Measurements from ENCODE around the gene IL4. TPM values are rescaled to one million over a fixed set of nuclear protein-coding genes. Genes with fewer than 3 reads are reported as not detected.

The IL4 gene
- total RNA-seq, 1 donor from 2014 or later: not detected

- H3K4me3 ChIP-seq: peak overlapping the region; percentile 36
- no peak overlapping the region for H3K27ac ChIP-seq
- no peak for DNase-seq
- H3K9me3 ChIP-seq: no peaks in the 10 kb centered on the region
- peaks cover 39% of the 10 kb centered on the region for H3K27me3 ChIP-seq
- TF ChIP-seq CTCF (IDR thresholded peaks at IDR 0.05): no peak
- intact Hi-C loops (cut with DNase I): no loop called here
- ATAC-seq: peak; percentile 51
- H3K36me3 ChIP-seq: no peaks in the 10 kb centered on the region
- H3K4me1 ChIP-seq: peaks cover 4% of the 10 kb centered on the region
Measured at GRCh38 chr5:132655821-132656773, 17.7 kb upstream of the IL4 start.

- DNase-seq (no peak), ATAC-seq (no peak)
- intact Hi-C loops (cut with DNase I): no loop called here
- no peak overlapping the region for H3K27ac ChIP-seq
- no peak overlapping the region for H3K4me3 ChIP-seq
- peaks cover 4% of the 10 kb centered on the region for H3K4me1 ChIP-seq
- H3K36me3 ChIP-seq: no peaks in the 10 kb centered on the region
- H3K27me3 ChIP-seq: peaks cover 39% of the 10 kb centered on the region
- H3K9me3 ChIP-seq: no peaks in the 10 kb centered on the region
- TF ChIP-seq CTCF (IDR thresholded peaks at IDR 0.05): no peak
Measured at GRCh38 chr5:132656774-132657355, 16.9 kb upstream of the IL4 start.

- DNase-seq (no peak), ATAC-seq (no peak)
- Histone ChIP-seq H3K36me3 (no peaks in the 10 kb centered on the region), H3K4me1 (peaks cover 4% of the 10 kb centered on the region), H3K4me3 (no peak within 1 kb of the TSS), H3K27me3 (peaks cover 35% of the 10 kb centered on the region), H3K9me3 (no peaks in the 10 kb centered on the region), H3K27ac (no peak within 1 kb of the TSS)
- no peak for TF ChIP-seq CTCF (IDR thresholded peaks at IDR 0.05)
- intact Hi-C loops (cut with DNase I): no loop called here
Measured at GRCh38 chr5:132657676-132658380, 16.0 kb upstream of the IL4 start, which contains the start of gene IL13. Gene IL13 (plus strand): TSS chr5:132658173. CDS start chr5:132658187, 14 bp downstream.

- Histone ChIP-seq H3K4me3 (no peak overlapping the region), H3K27me3 (peaks cover 35% of the 10 kb centered on the region), H3K36me3 (no peaks in the 10 kb centered on the region), H3K4me1 (peaks cover 7% of the 10 kb centered on the region), H3K9me3 (no peaks in the 10 kb centered on the region), H3K27ac (no peak overlapping the region)
- intact Hi-C loops (cut with DNase I): no loop called here
- TF ChIP-seq CTCF (IDR thresholded peaks at IDR 0.05): no peak
- DNase-seq (no peak), ATAC-seq (no peak)
Measured at GRCh38 chr5:132658381-132659302, 15.1 kb upstream of the IL4 start.
